Measurements from ENCODE around the gene ALX3.
A peak's percentile ranks its signal among the peaks of the same experiment; 100 is the strongest.

Gene ALX3

DNA sequence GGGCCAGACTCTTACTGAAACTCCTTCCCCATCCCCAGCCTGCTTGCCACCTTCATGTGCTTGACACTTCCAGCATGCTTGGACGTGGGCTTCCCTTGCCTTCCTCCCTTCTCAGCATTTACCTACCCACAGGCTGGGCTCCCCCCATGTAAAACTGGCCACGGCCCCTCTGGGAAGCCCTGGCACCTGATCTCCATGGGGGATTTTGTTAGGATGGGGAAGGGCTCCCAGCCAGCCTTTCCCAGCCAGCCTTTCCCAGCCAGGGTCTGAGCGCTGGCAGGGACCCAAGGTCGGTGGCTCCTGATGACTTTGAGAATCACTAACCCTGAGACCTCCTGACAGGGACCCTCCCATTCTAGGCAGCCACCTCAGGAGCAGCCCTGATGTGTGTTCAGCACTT lies 6.7 kb downstream of the ALX3 start:
- no peak for DNase-seq

DNA sequence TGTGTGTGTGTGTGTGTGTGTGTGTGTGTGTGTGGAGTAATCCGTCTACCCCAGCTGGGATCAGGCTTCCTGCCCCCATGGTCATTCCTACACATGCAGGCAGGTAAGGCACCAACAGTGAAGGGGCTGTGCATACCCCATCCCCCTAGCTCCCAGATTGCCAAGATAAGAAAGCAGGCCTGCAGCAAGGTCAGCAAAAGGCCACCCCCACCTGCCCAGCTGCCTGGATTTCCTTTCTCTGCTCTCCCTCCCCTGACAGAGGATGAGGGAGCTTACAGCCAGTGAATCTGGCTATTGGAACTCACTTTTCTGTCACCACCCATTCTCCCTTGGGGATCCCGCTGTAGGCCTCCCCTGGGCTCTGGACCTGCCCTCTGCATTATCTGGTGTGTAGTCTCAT lies 7.9 kb downstream of the ALX3 start:
- no peak for DNase-seq

DNA sequence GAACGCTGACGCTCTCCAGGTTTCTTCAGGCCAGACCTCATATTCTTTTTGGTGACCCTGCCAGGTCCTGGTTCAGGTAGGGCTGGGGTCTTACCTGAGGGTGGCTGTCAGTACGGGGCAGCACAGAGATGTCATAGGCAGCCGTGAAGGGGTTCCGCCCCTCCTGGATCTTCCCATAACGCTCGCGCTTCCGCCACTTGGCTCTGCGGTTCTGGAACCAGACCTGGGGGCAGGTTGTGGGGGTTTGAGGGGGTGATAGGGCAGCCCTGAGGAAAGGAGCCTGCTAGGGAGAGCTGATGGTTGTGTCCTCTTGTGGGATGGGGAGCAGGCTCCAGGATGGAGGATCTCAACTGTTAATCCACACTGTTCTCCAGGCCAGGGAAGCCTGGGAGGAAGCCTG lies 9.1 kb downstream of the ALX3 start:
- no peak for DNase-seq

DNA sequence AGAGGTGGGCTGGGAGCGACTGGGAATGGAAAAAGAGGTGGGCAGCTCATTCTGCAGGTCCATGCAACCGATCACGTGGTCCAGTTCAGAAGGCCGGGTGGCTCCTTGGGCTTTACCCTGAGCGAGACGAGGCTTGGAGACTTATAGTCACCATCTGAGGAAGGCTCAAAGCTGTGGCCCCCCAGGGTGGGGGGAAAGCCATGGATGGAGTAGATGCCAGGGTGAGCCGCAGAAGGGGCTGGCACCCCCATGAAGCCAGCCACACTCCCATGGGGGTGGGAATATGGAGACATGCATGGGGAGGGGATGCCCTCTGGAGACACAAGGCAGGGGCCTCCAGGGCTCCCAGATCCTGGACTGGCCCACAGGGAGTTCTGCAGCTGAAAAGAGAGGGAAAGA lies 9.8 kb downstream of the ALX3 start:
- DNase-seq = no peak

DNA sequence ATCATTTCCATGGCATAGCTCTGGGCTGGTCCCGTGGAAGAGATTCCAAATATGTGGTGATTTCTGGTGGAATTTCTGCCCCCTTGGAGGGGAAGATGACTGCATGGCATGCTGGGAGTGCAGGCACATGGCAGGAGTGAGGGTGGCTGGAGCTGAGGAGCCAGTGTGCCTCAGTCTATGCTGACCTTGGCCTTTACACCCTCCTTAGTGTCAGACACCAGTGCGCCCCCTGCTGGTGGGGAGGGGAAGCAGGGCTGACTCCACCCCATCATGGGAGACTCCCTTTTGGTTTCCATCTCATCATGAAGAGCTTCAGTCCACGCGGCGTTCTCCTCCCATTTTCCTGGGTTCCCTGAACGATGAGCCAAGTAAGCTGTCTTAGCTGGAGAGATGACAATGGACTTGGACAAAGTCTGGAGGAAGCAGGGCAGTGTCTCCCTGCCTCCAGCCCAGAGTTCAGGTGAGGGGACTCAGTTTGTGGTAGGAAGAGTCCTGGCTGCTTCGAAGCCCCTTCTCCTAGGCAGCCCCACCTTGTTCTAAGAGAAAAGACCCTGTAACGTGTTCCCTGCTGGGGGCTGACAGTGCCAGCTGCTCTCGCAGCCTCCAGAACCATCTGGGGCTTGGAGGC lies 10.3 kb downstream of the ALX3 start:
- peak; percentile 87 to 90 for DNase-seq

- no peak for DNase-seq
Observed at GRCh38 chr1:110059133-110059863, 11.2 kb downstream of the ALX3 start.

- no peak for DNase-seq
Observed at GRCh38 chr1:110058591-110058990, 11.9 kb downstream of the ALX3 start.

GRCh38 chr1:110057963-110058518 lies 12.4 kb downstream of the ALX3 start:
- no peak for DNase-seq

- DNase-seq = no peak
Observed at GRCh38 chr1:110056776-110057175, 13.7 kb downstream of the ALX3 start.

GRCh38 chr1:110056285-110056683 lies 14.2 kb downstream of the ALX3 start:
- DNase-seq = no peak

- no peak for DNase-seq
Observed at GRCh38 chr1:110055493-110056284, 14.8 kb downstream of the ALX3 start.

GRCh38 chr1:110053552-110054428 lies 16.7 kb downstream of the ALX3 start:
- peak; percentile 84 to 86 for DNase-seq

DNA sequence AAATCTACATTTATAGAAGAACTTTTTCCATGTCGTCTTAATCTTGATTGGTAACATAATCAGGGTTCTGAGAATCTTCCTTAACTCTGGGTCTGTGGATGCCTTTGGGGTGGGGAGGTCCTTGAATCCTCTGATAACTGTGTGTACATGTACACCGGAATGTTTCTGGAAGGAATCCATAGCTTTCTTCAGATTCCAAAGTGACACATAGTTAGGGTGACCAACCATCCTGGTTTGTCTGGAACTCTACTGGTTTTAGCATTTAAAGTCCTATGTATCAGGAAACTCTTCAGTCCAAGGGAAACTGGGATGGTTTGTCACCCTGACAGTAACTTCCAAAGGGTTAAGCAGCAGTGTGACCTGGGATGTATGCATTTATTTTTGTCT lies 19.2 kb downstream of the ALX3 start:
- no peak for DNase-seq

DNA sequence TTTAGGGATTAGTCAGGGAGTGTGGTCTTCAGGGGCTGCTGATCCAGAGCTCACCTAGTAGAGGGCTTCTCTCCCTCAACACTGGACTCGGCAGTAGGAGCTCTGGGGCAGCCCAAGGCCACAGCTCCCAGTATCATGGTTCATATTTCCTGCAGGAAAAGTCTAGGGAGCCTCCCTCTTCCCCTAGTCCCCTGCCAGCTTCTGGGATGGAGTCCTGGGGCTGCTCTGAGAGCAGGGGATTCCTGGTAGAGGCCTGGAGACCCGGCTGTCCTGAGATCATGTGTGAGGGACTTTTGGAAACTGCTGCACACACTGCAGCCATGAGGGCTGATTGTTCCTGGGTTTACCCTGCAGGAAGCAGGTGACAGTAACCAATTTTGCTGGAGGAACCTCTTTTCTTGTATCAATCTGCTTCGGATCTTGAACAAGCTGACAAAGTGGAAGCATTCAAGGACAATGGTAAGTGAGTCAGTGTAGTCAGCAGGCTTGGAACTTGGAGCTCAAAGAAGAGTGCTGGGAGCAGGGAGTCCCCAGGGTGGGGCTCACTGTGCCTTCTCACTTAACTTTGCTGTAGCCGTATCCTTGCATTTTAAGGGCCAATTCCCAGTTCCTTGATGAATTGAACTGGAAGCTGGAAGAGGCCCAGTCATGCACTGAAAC lies 19.7 kb downstream of the ALX3 start:
- no peak for DNase-seq

GRCh38 chr1:110049801-110050601 lies 20.5 kb downstream of the ALX3 start:
- DNase-seq = no peak

DNA sequence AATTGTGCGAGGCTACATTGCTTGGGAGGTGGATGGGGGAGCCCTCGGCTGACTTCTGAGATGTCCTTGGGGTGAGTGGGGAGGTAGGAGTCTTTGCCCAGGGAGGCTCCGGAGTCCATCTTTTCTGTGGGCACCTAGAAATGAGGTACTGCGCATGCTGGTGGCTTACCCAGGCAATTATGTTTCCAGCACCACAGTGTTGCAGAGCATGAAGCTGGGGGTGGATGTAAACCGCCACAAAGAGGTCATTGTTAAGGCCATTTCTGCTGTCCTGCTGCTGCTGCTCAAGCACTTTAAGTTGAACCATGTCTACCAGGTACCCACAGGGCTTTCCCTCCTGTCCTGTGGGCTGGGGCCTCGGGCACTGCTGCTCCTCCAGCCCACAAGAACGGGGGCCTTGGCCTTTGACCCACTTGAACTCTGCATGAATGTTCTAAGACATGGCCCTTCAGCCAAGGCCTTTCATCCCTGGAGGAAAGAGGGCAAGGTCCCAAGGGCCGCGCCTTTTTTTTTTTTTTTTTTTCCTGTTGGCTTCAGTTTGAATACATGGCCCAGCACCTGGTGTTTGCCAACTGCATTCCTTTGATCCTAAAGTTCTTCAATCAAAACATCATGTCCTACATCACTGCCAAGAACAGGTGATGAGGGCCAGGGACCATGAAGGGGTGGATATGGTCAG lies 21.4 kb downstream of the ALX3 start:
- no peak for DNase-seq

GRCh38 chr1:110048240-110048639 lies 22.2 kb downstream of the ALX3 start:
- DNase-seq = no peak

- DNase-seq = no peak
Observed at GRCh38 chr1:110047463-110047862, 23.0 kb downstream of the ALX3 start.

GRCh38 chr1:110043016-110043415 lies 27.5 kb downstream of the ALX3 start:
- no peak for DNase-seq

- peak; percentile 38 to 62 for DNase-seq
Observed at GRCh38 chr1:110040548-110040947, 29.9 kb downstream of the ALX3 start.

GRCh38 chr1:110039641-110040040 lies 30.8 kb downstream of the ALX3 start:
- DNase-seq = no peak

All from activated T-cell treated with anti-CD3 and anti-CD28 coated beads, Interleukin-2, amount 50 U/mL, for 48 hours (primary cell).